ENCODE data around the gene DRD2. TPM values are rescaled to one million over a fixed set of nuclear protein-coding genes. Genes with fewer than 3 reads are reported as not detected.
A peak's percentile ranks its signal among the peaks of the same experiment; 100 is the strongest.

DRD2 gene
- total and polyA plus RNA-seq, 9 donors = 0.02 to 1.0 (median 0.25) TPM; not detected in 2

- no peak overlapping the region for H3K4me3 ChIP-seq
- H3K9me3 ChIP-seq = no peaks in the 10 kb centered on the region
- no peak overlapping the region for H3K27ac ChIP-seq
- H3K36me3 ChIP-seq = no peaks in the 10 kb centered on the region
- TF ChIP-seq POLR2A (IDR thresholded peaks at IDR 0.05) (no peak), EP300 (IDR thresholded peaks at IDR 0.05) (no peak), CTCF (IDR thresholded peaks at IDR 0.05) (no peak)
- H3K27me3 ChIP-seq = no peaks in the 10 kb centered on the region
- intact Hi-C loops (cut with DNase I) = no loop called here
- DNase-seq = peak; percentile 64 to 89 (median 81)
- H3K4me1 ChIP-seq (ENCODE audit: insufficient read depth) = no peaks in the 10 kb centered on the region
- 0 to 3% (median 1%) methylated on average over 44 to 70 of the region's 70 CpGs for WGBS, 3 donors
These were observed 637 bp downstream of the DRD2 start for GRCh38 chr11:113474362-113475159.

- Histone ChIP-seq H3K27me3 (no peaks in the 10 kb centered on the region), H3K36me3 (no peaks in the 10 kb centered on the region), H3K4me3 (no peak overlapping the region), H3K27ac (no peak overlapping the region), H3K9me3 (no peaks in the 10 kb centered on the region), H3K4me1 (ENCODE audit: insufficient read depth) (no peaks in the 10 kb centered on the region)
- TF ChIP-seq POLR2A (IDR thresholded peaks at IDR 0.05) (no peak), EP300 (IDR thresholded peaks at IDR 0.05) (no peak), CTCF (IDR thresholded peaks at IDR 0.05) (no peak)
- intact Hi-C loops (cut with DNase I) = no loop called here
- DNase-seq = no peak
- WGBS, 3 donors = 17 to 27% (median 22%) methylated on average over 9 of the region's 9 CpGs
These were observed 1.2 kb downstream of the DRD2 start for GRCh38 chr11:113473983-113474361.

GRCh38 chr11:113472471-113472870, 2.7 kb downstream of the DRD2 start:
- no peaks in the 10 kb centered on the region for H3K9me3 ChIP-seq
- no peak overlapping the region for H3K4me3 ChIP-seq
- TF ChIP-seq CTCF (IDR thresholded peaks at IDR 0.05) = no peak
- intact Hi-C loops (cut with DNase I) = no loop called here
- 24 to 40% (median 35%) methylated on average over 1 of the region's 1 CpG for WGBS, 3 donors
- H3K27ac ChIP-seq = no peak overlapping the region
- no peak for DNase-seq
- H3K4me1 ChIP-seq (ENCODE audit: insufficient read depth) = no peaks in the 10 kb centered on the region
- no peaks in the 10 kb centered on the region for H3K27me3 ChIP-seq
- H3K36me3 ChIP-seq = no peaks in the 10 kb centered on the region

GRCh38 chr11:113470233-113470632, 5.0 kb downstream of the DRD2 start:
- no peaks in the 10 kb centered on the region for H3K36me3 ChIP-seq
- no peaks in the 10 kb centered on the region for H3K27me3 ChIP-seq
- no peaks in the 10 kb centered on the region for H3K9me3 ChIP-seq
- H3K27ac ChIP-seq = no peak overlapping the region
- H3K4me3 ChIP-seq = no peak overlapping the region
- 31 to 36% (median 32%) methylated on average over 5 of the region's 5 CpGs for WGBS, 3 donors
- H3K4me1 ChIP-seq (ENCODE audit: insufficient read depth) = no peaks in the 10 kb centered on the region
- no peak for TF ChIP-seq EP300 (IDR thresholded peaks at IDR 0.05)
- TF ChIP-seq POLR2A (IDR thresholded peaks at IDR 0.05) = no peak
- no peak for DNase-seq
- intact Hi-C loops (cut with DNase I) = no loop called here

- Histone ChIP-seq H3K4me3 (no peak overlapping the region), H3K9me3 (no peaks in the 10 kb centered on the region), H3K27ac (no peak overlapping the region), H3K36me3 (no peaks in the 10 kb centered on the region), H3K4me1 (ENCODE audit: insufficient read depth) (no peaks in the 10 kb centered on the region), H3K27me3 (no peaks in the 10 kb centered on the region)
- no peak for TF ChIP-seq POLR2A (IDR thresholded peaks at IDR 0.05)
- TF ChIP-seq EP300 (IDR thresholded peaks at IDR 0.05) = no peak
- TF ChIP-seq CTCF (IDR thresholded peaks at IDR 0.05) = no peak
- 50 to 56% (median 51%) methylated on average over 8 of the region's 8 CpGs for WGBS, 3 donors
- intact Hi-C loops (cut with DNase I) = no loop called here
- no peak for DNase-seq
These were observed 6.4 kb downstream of the DRD2 start for GRCh38 chr11:113468726-113469345.
